ENCODE measurements around the gene GOLIM4. TPM values are rescaled to one million over a fixed set of nuclear protein-coding genes. Genes with fewer than 3 reads are reported as not detected.
A peak's percentile ranks its signal among the peaks of the same experiment; 100 is the strongest.

Gene GOLIM4
- total RNA-seq, 1 donor from 2014 or later = 74.8 TPM

GRCh38 chr3:168091302-168091858, 4.3 kb downstream of the GOLIM4 start:
- Histone ChIP-seq H3K9me3 (replicated peaks) (no peaks in the 10 kb centered on the region), H3K27me3 (ENCODE audit: low read depth) (no peaks in the 10 kb centered on the region), H3K27ac (replicated peaks) (no peak overlapping the region), H3K4me3 (no peak overlapping the region), H3K36me3 (no peaks in the 10 kb centered on the region), H3K4me1 (peaks cover 95% of the 10 kb centered on the region)
- no peak for DNase-seq
- intact Hi-C loops (cut with micrococcal nuclease) = no loop called here
- TF ChIP-seq CTCF (IDR thresholded peaks at IDR 0.05; ENCODE audit: borderline replicate concordance) = no peak

- intact Hi-C loops (cut with micrococcal nuclease) = no loop called here
- TF ChIP-seq CTCF (IDR thresholded peaks at IDR 0.05; ENCODE audit: borderline replicate concordance) = no peak
- H3K4me1 ChIP-seq = peaks cover 100% of the 10 kb centered on the region
- no peaks in the 10 kb centered on the region for H3K36me3 ChIP-seq
- no peak overlapping the region for H3K27ac ChIP-seq (replicated peaks)
- no peaks in the 10 kb centered on the region for H3K9me3 ChIP-seq (replicated peaks)
- no peaks in the 10 kb centered on the region for H3K27me3 ChIP-seq (ENCODE audit: low read depth)
- H3K4me3 ChIP-seq = no peak overlapping the region
- DNase-seq = no peak
These were observed 5.2 kb downstream of the GOLIM4 start for GRCh38 chr3:168090306-168091085.

GRCh38 chr3:168089179-168089771, 6.4 kb downstream of the GOLIM4 start:
- no peak for DNase-seq
- peaks cover 97% of the 10 kb centered on the region for H3K4me1 ChIP-seq
- TF ChIP-seq CTCF (IDR thresholded peaks at IDR 0.05; ENCODE audit: borderline replicate concordance) = no peak
- intact Hi-C loops (cut with micrococcal nuclease) = no loop called here
- H3K4me3 ChIP-seq = no peak overlapping the region
- H3K9me3 ChIP-seq (replicated peaks) = no peaks in the 10 kb centered on the region
- no peak overlapping the region for H3K27ac ChIP-seq (replicated peaks)
- H3K36me3 ChIP-seq = no peaks in the 10 kb centered on the region
- no peaks in the 10 kb centered on the region for H3K27me3 ChIP-seq (ENCODE audit: low read depth)

GRCh38 chr3:168088106-168088720, 7.5 kb downstream of the GOLIM4 start:
- H3K27ac ChIP-seq (replicated peaks) = no peak overlapping the region
- H3K4me1 ChIP-seq = peaks cover 97% of the 10 kb centered on the region
- DNase-seq = no peak
- H3K36me3 ChIP-seq = no peaks in the 10 kb centered on the region
- H3K27me3 ChIP-seq (ENCODE audit: low read depth) = no peaks in the 10 kb centered on the region
- intact Hi-C loops (cut with micrococcal nuclease) = no loop called here
- no peaks in the 10 kb centered on the region for H3K9me3 ChIP-seq (replicated peaks)
- TF ChIP-seq CTCF (IDR thresholded peaks at IDR 0.05; ENCODE audit: borderline replicate concordance) = peak; percentile 33
- H3K4me3 ChIP-seq = no peak overlapping the region

- H3K4me3 ChIP-seq = no peak overlapping the region
- H3K9me3 ChIP-seq (replicated peaks) = no peaks in the 10 kb centered on the region
- no peaks in the 10 kb centered on the region for H3K36me3 ChIP-seq
- H3K27me3 ChIP-seq (ENCODE audit: low read depth) = no peaks in the 10 kb centered on the region
- TF ChIP-seq CTCF (IDR thresholded peaks at IDR 0.05; ENCODE audit: borderline replicate concordance) = no peak
- intact Hi-C loops (cut with micrococcal nuclease) = no loop called here
- no peak for DNase-seq
- no peak overlapping the region for H3K27ac ChIP-seq (replicated peaks)
- peaks cover 94% of the 10 kb centered on the region for H3K4me1 ChIP-seq
These were observed 8.2 kb downstream of the GOLIM4 start for GRCh38 chr3:168087539-168087938.

Measured in left ventricle myocardium inferior (tissue), 1 donor.